Measurements from ENCODE around the gene ACAP2.
"Not testable (repeated sequence)": the region's sequence is repeated elsewhere in the genome, so short reads cannot be mapped to it uniquely, and the experiment has no call there.

Gene ACAP2

DNA sequence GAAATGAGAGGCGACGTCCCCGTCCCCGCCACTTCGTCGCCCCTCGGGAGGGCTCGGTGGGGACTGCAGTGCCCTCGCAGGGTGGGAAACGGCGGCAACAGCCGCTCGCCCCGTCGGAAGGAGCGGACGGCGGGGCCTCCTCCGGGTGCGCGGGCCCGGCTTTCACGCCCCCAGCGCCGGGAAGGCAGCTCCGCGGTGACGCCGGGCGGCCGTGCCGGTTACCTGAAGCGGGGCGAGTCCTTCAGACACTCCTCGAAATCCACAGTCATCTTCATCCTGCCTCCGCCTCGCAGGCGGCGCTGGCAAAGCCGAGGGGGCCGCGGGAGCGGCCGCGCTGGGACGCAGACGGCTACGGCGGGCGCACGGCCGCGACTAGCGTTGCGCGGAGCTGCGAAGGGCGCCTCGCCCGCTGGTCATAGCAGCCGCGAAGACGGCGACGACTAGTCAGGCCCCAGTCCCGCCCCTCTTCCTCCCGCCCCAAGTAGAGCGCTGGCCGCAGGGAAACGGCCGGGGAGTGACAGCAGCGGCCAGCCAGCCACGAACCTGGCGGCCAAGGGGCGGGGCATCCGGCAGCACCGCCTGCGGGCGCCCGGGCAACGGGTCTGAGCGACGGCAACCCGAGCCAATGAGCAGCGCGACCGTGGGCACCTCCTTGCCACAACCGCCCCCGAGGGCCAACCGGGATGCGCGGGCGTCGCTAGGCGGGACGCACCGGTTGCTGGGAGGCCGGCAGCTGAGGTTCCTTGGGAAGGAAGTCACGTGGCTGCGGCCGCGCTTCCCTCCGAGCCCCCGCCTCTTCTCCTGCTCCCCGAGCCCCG, at the start of gene ACAP2:
TSS of gene ACAP2 (minus strand) at position 448 of the 818 bp plus-strand sequence. CDS start at position 275, 173 bp downstream.
- DNase-seq: peak; percentile 99

GRCh38 chr3:195475614-195476013, 32.8 kb upstream of the ACAP2 start:
- no peak for DNase-seq

- DNase-seq: not testable (repeated sequence)
Measured at GRCh38 chr3:195475116-195475515, 32.3 kb upstream of the ACAP2 start.

DNA sequence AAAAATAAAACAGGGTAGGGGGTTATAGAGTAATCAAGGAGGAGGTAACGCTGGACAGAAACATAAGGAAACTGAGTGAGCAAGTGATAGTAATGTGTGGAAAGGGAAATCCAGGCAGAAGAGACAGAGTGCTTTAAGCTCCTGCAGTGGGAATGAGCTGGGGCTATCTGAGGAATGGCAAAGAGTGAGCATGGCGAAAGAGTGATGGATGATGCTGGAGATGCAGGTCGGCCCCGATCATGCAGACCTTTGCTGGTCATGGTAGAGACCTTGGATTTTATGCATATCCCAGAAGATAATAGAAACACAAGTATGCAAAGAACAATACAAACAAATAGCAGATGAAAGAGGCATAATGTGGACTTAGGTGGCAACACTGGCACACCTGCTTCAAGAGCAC, 26.0 kb upstream of the ACAP2 start:
- no peak for DNase-seq

- no peak for DNase-seq
Measured at GRCh38 chr3:195468391-195468776, 25.6 kb upstream of the ACAP2 start.

GRCh38 chr3:195467641-195468390, 25.0 kb upstream of the ACAP2 start:
- DNase-seq: no peak

GRCh38 chr3:195466251-195466650, 23.4 kb upstream of the ACAP2 start:
- DNase-seq: no peak

GRCh38 chr3:195462922-195463321, 20.1 kb upstream of the ACAP2 start:
- not testable (repeated sequence) for DNase-seq

GRCh38 chr3:195462308-195462610, 19.4 kb upstream of the ACAP2 start:
- no peak for DNase-seq

DNA sequence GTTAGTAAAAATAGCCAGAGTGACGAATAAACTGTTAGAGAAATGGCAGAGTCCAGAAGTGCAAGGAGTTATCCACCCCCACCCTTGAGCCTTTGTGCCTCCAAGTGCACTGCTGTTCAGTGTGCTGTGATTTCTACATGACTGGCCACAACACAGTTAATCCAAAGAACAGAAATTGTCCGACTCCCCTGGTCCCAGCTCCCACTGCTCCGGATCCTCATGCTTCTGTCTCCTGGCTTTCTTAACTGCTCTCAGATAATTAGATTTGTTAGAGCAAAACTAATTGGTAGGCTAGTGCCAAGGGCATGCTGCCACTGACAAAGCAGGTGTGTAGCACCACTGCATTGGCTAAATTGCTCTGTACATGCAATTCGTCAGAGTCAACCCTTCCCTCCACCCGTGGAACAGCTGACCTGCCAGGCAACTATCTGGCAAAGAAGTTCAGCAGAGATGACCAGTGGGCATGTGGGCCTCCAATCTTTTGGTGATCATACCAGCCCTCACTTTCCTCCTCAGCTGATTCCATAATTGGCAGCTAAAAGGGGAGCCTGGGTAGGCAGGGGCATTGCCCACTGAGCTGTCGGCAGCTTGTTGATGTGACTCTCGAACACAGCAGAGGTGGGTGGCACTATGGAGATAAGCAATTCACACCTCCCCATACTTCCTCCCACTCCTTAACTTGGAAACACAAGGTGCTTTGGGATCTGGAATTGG, 18.9 kb upstream of the ACAP2 start:
- DNase-seq: no peak

DNA sequence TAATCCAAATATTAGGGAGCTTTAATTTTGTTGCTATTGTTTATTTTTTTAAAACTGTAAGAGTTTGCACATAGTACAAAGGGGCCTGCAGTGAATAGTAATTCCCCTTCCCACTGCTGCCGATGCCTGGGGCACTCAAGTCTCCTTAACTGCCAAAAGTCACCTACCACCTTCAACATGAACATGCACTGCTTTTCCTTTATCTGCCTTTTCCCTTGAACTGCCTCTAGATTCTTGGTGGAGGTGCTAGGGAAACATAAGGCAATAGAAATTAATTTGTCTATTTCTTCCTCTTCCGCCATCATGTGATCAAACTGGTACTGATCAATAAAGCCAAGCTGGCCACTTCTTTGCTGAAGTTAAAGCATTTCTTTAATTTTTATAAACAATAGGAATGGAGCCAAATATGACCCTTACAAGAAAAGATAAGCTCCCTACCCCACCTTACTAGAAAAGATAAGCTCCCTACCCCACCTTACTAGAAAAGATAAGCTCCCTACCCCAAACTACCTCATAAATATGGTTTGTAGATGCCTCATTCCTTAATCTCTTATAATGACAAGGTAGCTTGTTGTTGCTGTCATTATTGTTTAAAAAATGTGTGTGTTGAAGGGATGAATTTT, 17.4 kb upstream of the ACAP2 start:
- no peak for DNase-seq

DNA sequence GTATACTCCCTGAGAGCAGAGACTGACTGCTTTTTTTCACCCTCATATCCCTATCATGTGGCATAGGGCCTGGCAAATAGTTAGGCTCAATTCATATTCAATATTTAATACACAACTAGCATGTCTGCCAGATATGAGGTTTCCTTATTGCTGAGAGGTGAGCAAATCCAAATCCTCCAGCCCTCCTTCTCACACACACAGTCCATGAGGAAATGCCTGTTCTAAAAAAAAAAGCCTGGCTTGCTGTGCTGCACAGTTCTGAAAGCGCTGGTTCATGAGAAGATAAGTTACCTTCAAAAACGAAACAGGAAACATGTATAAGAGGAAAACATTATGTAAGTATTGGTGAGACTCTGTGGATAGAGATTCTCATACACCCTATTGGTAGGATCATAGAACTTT, 15.5 kb upstream of the ACAP2 start:
- no peak for DNase-seq

GRCh38 chr3:195455789-195456188, 13.0 kb upstream of the ACAP2 start:
- DNase-seq: no peak

DNA sequence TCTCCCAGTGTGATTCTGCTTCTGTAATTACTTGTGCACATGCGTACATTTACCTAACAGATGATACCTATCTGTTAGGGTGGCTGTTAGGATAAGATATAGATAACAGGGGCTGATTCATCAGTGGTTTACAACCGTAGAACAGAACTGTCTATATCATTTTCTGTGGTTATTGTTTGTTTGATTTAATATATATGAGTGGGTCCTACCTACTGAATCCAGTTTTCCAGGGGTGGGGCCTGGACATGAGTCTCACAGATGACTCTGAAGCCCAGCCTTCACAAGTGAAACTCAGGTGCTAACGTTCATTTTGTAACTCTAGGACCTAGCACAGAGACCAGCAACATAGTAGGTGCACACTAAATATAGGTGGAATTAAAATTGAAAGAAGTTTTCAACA, 10.4 kb upstream of the ACAP2 start:
- no peak for DNase-seq

GRCh38 chr3:195451373-195452015, 8.7 kb upstream of the ACAP2 start:
- peak; percentile 34 for DNase-seq

GRCh38 chr3:195450731-195451229, 8.0 kb upstream of the ACAP2 start:
- DNase-seq: peak; percentile 53

DNA sequence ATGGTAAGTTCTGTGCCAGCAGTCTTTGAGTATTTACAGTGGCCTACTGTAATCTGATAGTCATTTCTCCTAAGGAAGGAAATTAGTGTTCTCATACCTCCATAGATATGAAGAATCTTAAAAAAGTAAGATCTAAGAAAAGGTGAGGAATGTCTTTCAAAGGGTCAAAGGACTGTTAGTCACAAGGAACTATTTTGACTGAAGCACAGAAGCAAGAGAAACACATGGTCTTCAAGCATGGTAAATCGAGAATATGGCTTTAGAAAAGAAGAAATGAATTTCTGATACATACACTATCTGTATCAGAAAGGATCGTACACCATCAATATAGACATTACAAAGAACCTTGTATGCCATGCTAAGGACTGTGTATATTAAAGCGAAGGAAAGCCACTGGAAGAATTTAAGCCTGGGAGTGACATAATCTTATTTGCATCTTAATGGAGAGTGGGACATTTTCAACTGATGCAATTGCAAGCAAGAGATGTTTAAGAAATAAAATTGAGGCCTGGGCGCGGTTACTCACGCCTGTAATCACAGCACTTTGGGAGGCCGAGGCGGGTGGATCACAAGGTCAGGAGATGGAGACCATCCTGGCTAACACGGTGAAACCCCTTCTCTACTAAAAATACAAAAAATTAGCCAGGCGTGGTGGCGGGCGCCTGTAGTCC, 5.5 kb upstream of the ACAP2 start:
- DNase-seq: no peak

GRCh38 chr3:195447201-195447600, 4.4 kb upstream of the ACAP2 start:
- no peak for DNase-seq

- DNase-seq: no peak
Measured at GRCh38 chr3:195446359-195446758, 3.5 kb upstream of the ACAP2 start.

- DNase-seq: no peak
Measured at GRCh38 chr3:195445885-195446284, 3.1 kb upstream of the ACAP2 start.

GRCh38 chr3:195443391-195443989, 670 bp upstream of the ACAP2 start:
- DNase-seq: no peak
